Skeletal muscle cell (primary cell): ENCODE measurements around the gene TSHZ1.
"Not testable (repeated sequence)": the region's sequence is repeated elsewhere in the genome, so short reads cannot be mapped to it uniquely, and the experiment has no call there.

Source experiments
- DNase-seq: peaks from one replicate; pipeline ENCODE4 v3.0.0-alpha.2; 2010; ENCODE audit warnings: low read depth
- H3K4me3 ChIP-seq: 2 replicates; pipeline ENCODE4 v1.5.1; 2011; ENCODE audit warnings: low read depth, mild to moderate bottlenecking, control low read depth, low read length, moderate library complexity

The TSHZ1 gene

GRCh38 chr18:75322206-75322605 is 111.6 kb downstream of the TSHZ1 start:
- H3K4me3 ChIP-seq, result no peak overlapping the region
- no peak for DNase-seq

- H3K4me3 ChIP-seq, result no peak overlapping the region
- DNase-seq, result no peak
Measured at GRCh38 chr18:75323821-75324585, 113.4 kb downstream of the TSHZ1 start.

DNA sequence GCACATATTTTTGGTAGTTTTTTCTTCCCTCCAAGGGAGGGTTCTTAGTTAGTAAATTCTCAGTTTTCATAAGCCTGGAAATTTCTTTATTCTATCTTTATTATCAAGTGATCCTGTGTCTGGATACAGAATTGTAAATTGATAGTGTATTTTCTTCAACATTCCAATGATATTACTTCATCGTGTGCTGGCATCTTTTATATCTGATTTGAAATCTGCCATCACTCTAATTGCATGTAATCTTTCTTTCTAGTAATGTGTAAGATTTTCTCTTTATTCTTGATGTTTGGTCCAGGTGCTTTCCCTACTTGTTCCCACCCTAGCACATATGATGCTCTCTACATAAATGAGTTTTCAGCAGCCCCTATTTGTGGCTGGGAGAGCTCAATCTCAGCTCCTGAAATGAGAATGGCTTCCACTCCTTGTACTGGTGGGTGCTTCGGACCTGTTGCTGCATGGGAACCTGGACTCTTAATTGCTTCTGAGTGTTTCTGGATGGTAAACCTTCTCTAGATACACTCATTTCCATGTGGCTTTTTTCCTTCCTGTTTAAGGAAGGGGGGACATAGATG is 114.2 kb downstream of the TSHZ1 start:
- no peak for DNase-seq
- no peak overlapping the region for H3K4me3 ChIP-seq

DNA sequence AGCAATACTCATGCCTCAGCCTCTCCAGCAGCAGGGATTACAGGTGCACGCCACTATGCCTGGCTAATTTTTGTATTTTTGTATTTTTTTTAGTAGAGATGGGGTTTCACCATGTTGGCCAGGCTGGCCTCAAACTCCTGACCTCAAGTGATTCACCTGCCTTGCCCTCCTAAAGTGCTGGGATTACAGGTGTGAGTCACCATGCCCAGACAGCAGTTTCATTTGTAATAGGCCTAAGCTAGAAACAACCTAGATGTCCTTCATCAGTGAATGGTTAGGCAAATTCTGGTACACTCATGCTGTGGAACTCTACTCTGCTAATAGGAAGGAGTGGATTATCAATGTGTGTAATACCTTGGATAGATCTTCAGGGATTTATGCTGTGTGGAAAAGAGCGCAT is 119.2 kb downstream of the TSHZ1 start:
- H3K4me3 ChIP-seq, DNase-seq: not testable (repeated sequence)

GRCh38 chr18:75330308-75330707 is 119.7 kb downstream of the TSHZ1 start:
- H3K4me3 ChIP-seq, result no peak overlapping the region
- DNase-seq, result no peak

- no peak overlapping the region for H3K4me3 ChIP-seq
- DNase-seq, result no peak
Measured at GRCh38 chr18:75334869-75335268, 124.3 kb downstream of the TSHZ1 start.

DNA sequence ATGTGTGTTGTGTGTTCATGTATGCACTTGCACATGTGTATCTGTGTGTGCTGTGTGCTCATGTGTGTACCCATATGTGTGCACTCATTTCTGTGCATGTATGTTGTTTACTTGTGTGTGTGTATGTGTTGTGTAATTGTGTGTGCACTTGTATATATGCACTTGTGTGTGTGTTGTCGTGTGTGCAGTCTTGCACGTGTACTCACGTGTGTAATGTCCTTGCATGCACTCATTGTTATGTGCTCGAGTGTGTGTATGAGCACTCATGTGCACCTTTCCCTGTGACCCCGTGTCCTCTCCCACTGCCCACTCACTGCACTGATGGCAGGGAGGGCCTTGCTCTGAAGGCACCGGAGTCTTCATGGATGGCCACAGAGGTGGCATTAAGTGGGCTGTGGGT is 124.9 kb downstream of the TSHZ1 start:
- no peak overlapping the region for H3K4me3 ChIP-seq
- no peak for DNase-seq

DNA sequence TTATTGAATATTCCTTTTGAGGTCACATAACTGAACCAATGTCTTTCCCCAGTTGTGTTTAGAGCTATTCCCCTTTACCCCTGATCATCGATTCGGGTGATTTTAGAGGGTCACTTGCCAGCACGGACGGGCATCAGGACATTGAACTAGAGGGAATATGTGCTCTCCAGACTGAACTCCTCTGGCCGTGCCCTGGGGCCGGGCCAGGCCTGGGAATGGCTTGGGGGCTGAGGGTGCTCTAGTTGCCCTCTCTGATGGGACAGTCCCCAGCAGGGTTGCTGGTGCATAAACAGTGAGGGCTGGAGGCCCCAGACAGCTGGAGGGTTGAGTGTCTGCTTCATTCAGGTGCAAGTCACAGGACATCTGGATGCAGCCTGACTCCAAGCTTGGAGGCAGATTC is 126.2 kb downstream of the TSHZ1 start:
- no peak overlapping the region for H3K4me3 ChIP-seq
- no peak for DNase-seq

- no peak for DNase-seq
- H3K4me3 ChIP-seq, result no peak overlapping the region
Measured at GRCh38 chr18:75337348-75337747, 126.8 kb downstream of the TSHZ1 start.

DNA sequence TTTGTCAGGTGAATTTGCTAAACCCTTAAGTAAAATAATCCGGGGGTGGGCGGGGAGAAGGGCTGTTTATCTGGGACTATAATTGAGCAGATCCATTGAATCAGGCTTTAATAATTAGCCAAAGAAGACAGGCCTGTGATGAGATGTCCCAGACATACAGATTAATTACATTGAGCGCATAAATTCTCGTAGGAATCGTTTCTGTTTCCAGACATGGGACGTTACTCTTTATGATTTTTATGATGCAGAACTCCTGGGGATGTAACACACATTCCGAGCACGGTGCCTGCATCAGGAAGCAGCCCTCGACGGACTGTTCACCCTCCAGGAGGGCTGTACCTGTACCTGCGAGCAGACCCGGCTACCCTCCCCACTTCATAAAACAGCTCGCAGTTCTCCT is 128.0 kb downstream of the TSHZ1 start:
- no peak overlapping the region for H3K4me3 ChIP-seq
- no peak for DNase-seq
